ENCODE results near the gene TRIP12. TPM values are rescaled to one million over a fixed set of nuclear protein-coding genes. Genes with fewer than 3 reads are reported as not detected.
A peak's percentile ranks its signal among the peaks of the same experiment; 100 is the strongest.

The TRIP12 gene
- total and polyA plus RNA-seq, 2 of the 13 experiments (the other 11 are each of a cell fraction or from before 2014, with no cell fraction given): 72.1 to 153 TPM

DNA sequence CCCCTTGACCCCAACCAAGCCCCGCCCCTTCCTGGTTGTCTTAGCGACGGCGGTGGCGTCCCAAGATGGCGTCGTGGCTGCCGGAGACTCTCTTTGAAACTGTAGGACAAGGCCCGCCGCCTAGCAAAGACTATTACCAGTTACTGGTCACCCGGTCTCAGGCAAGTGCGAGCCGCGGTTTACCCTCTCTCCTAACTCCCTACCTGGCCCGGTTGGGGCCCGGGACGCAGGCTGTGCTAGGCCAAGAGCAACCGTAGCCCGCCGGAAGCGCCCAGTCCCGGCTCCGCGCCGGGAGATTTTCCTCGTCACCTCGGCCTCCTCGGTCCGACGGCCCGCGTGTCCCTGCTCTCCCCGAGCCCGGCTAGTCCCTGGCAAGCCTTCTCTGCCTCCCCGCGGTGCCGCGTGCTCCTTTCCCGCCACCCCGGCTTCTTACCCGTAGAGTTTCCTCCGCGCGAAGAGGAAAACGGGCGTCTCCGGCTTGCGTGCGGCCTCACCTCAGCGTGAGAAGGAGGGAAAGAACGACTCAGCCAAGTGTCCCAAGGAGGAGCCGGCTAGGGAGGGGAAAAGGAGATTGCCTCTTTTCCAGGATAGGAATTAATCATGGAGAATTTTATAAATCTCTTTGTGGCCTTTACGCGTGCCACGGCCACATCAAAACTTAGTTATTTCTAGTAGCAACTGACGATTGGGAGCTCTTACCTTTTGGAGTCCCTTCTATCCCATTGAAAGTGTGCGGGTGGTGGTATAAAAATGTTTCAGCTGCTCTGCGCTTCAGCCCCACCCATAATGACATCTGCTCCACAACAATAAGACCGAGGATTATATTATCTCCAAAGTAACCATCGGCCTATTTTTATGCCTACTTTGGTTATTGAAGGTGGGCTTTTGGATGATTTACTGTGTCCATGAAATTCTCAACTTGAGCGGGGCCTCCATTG lies 909 bp upstream of the TRIP12 start, which contains the start of gene FBXO36 (continued):
- TF ChIP-seq, protein P1, sequence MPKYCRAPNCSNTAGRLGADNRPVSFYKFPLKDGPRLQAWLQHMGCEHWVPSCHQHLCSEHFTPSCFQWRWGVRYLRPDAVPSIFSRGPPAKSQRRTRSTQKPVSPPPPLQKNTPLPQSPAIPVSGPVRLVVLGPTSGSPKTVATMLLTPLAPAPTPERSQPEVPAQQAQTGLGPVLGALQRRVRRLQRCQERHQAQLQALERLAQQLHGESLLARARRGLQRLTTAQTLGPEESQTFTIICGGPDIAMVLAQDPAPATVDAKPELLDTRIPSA (CRISPR knock-in tag; IDR thresholded peaks at IDR 0.05; ENCODE audit: borderline replicate concordance): peak; percentile 36; the same call in 1 of the 2 replicates
- TF ChIP-seq EHMT2 (IDR thresholded peaks at IDR 0.05; ENCODE audit: borderline replicate concordance, low read depth, low read length) (no peak), RXRB (CRISPR knock-in tag; IDR thresholded peaks at IDR 0.05; ENCODE audit: borderline replicate concordance) (no peak; the same call in 1 of the 2 replicates), ZNF549 (CRISPR knock-in tag; IDR thresholded peaks at IDR 0.05) (no peak), KDM5A (IDR thresholded peaks at IDR 0.05; ENCODE audit: borderline replicate concordance, low read length) (peak; percentile 90), ZBTB38 (CRISPR knock-in tag; IDR thresholded peaks at IDR 0.05) (0 out of 2 replicates have a peak, but pooled peaks have one; percentile 13), ZNF33A (CRISPR knock-in tag; IDR thresholded peaks at IDR 0.05; ENCODE audit: borderline replicate concordance) (no peak), NAIF1 (CRISPR knock-in tag; IDR thresholded peaks at IDR 0.05; ENCODE audit: borderline replicate concordance) (0 out of 2 replicates have a peak, but pooled peaks have one; percentile 11), PCBP2 (optimal IDR thresholded peaks at IDR 0.05; ENCODE audit: low read depth, low read length, poor library complexity, severe bottlenecking) (no peak), POLR2G (IDR thresholded peaks at IDR 0.05; ENCODE audit: low read depth, low read length) (peak; percentile 32), ZNF333 (CRISPR knock-in tag; IDR thresholded peaks at IDR 0.05; ENCODE audit: borderline replicate concordance) (no peak), CHCHD3 (CRISPR knock-in tag; IDR thresholded peaks at IDR 0.05) (no peak), ZFP62 (CRISPR knock-in tag; IDR thresholded peaks at IDR 0.05) (no peak), PPARG (CRISPR knock-in tag; conservative IDR thresholded peaks at IDR 0.05) (no peak), ZNF562 (CRISPR knock-in tag; IDR thresholded peaks at IDR 0.05; ENCODE audit: borderline replicate concordance) (no peak), ZNF614 (CRISPR knock-in tag; IDR thresholded peaks at IDR 0.05; ENCODE audit: borderline replicate concordance) (peak; percentile 3; the same call in 1 of the 2 replicates), ZNF780A (CRISPR knock-in tag; IDR thresholded peaks at IDR 0.05) (no peak; the same call in 1 of the 2 replicates), MTA3 (CRISPR knock-in tag; IDR thresholded peaks at IDR 0.05) (no peak), MIER3 (CRISPR knock-in tag; IDR thresholded peaks at IDR 0.05; ENCODE audit: borderline replicate concordance) (no peak), IRX3 (CRISPR knock-in tag; IDR thresholded peaks at IDR 0.05; ENCODE audit: borderline replicate concordance, low read depth) (peak; percentile 78; the same call in 1 of the 2 replicates), KDM2A (CRISPR knock-in tag; IDR thresholded peaks at IDR 0.05; ENCODE audit: borderline replicate concordance, low read depth) (peak; percentile 60)
- TF ChIP-seq, protein P2, sequence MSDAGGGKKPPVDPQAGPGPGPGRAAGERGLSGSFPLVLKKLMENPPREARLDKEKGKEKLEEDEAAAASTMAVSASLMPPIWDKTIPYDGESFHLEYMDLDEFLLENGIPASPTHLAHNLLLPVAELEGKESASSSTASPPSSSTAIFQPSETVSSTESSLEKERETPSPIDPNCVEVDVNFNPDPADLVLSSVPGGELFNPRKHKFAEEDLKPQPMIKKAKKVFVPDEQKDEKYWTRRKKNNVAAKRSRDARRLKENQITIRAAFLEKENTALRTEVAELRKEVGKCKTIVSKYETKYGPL (CRISPR knock-in tag; IDR thresholded peaks at IDR 0.05): peak; percentile 74; the same call in 1 of the 2 replicates
- TF ChIP-seq, protein P3, sequence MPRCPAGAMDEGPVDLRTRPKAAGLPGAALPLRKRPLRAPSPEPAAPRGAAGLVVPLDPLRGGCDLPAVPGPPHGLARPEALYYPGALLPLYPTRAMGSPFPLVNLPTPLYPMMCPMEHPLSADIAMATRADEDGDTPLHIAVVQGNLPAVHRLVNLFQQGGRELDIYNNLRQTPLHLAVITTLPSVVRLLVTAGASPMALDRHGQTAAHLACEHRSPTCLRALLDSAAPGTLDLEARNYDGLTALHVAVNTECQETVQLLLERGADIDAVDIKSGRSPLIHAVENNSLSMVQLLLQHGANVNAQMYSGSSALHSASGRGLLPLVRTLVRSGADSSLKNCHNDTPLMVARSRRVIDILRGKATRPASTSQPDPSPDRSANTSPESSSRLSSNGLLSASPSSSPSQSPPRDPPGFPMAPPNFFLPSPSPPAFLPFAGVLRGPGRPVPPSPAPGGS (CRISPR knock-in tag; IDR thresholded peaks at IDR 0.05): peak; percentile 68
- TF ChIP-seq, protein P4, sequence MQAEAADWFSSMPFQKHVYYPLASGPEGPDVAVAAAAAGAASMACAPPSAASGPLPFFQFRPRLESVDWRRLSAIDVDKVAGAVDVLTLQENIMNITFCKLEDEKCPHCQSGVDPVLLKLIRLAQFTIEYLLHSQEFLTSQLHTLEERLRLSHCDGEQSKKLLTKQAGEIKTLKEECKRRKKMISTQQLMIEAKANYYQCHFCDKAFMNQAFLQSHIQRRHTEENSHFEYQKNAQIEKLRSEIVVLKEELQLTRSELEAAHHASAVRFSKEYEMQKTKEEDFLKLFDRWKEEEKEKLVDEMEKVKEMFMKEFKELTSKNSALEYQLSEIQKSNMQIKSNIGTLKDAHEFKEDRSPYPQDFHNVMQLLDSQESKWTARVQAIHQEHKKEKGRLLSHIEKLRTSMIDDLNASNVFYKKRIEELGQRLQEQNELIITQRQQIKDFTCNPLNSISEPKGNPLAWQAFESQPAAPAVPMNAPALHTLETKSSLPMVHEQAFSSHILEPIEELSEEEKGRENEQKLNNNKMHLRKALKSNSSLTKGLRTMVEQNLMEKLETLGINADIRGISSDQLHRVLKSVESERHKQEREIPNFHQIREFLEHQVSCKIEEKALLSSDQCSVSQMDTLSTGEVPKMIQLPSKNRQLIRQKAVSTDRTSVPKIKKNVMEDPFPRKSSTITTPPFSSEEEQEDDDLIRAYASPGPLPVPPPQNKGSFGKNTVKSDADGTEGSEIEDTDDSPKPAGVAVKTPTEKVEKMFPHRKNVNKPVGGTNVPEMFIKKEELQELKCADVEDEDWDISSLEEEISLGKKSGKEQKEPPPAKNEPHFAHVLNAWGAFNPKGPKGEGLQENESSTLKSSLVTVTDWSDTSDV (CRISPR knock-in tag; IDR thresholded peaks at IDR 0.05): peak; percentile 29; the same call in 1 of the 2 replicates
